HG03432 (cell line): Measurements from ENCODE around the gene GRPEL1.

Experiments
- ATAC-seq: cut with Tn5 transposase; IDR thresholded peaks from one replicate; pipeline ENCODE4 v1.9.1; 2021; ENCODE audit warnings: mild to moderate bottlenecking, moderate library complexity; ENCODE audit not compliant: unreplicated experiment

Gene GRPEL1

DNA sequence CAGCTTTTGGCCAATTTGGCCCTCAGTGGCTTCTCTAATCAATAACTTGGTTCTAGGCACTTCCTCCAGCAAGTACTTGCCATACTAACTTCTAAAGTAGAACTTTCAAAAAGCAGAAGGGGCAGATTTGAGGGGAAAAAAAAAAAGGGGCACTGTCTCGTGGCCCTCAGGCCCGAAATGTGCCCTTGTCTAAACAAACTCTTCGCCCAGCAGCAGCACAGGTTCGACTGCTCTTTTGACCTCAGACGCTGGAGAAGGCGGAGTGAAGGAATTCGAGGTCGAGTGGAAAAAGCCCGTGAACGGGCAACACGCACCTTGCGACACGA is 775 bp downstream of the GRPEL1 start:
- ATAC-seq: no peak

GRCh38 chr4:7066493-7066892 is 1.4 kb downstream of the GRPEL1 start:
- ATAC-seq: no peak

DNA sequence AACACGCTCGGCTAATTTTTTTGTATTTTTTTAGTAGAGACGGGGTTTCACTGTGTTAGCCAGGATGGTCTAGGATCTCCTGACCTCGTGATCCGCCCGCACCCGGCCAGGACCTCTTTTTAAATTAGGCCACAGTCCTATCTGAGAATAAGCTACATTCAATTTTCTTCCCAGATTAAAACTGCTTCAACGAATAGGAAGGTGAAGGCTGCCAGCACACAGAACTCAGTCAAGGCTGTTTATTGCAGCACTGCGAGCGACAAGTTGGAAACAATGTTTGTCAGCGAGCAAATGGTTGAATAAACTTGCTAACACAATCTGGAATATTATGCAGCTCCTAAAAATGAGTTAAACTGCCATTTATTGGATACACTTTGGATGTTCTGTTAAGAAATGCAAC is 1.9 kb downstream of the GRPEL1 start:
- no peak for ATAC-seq

DNA sequence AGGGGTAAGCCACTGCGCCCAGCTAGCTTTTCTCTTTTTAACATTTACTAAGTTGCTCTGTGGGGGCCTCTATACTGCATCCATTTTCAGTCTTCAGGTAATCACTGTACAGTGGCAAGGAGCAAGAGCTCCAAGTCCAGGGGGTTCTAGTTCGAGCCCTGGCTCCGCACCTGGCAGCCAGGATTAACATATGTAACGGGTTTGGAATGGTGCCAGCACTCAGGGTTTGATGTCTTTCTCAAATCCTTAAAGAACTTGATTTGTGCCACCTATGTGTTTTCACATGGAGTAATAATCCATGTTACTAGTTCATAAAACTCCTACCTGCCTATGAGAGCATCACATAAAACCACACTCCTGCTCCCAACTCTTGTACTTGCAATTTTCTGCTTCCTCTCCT is 4.5 kb downstream of the GRPEL1 start:
- no peak for ATAC-seq

DNA sequence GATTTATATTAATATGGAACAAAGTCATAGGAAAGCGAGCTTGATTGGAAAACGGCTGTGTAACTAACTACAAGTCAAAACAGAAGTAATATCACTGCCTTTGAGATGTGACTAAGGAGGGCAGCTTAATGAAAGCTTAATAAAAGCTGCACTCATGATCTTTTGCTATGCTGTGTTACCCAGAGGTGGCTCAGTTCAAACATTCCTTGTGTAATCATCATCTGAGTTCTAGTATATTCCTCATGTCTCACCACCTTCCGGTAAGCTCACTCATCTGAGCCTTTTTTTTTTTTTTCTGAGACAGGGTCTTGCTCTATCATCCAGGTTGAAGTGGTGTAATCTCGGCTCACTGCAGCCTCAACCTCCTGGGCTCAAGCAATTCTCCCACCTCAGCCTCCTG is 5.0 kb downstream of the GRPEL1 start:
- ATAC-seq: no peak

- no peak for ATAC-seq
These were observed 6.0 kb downstream of the GRPEL1 start for GRCh38 chr4:7061815-7062214.

DNA sequence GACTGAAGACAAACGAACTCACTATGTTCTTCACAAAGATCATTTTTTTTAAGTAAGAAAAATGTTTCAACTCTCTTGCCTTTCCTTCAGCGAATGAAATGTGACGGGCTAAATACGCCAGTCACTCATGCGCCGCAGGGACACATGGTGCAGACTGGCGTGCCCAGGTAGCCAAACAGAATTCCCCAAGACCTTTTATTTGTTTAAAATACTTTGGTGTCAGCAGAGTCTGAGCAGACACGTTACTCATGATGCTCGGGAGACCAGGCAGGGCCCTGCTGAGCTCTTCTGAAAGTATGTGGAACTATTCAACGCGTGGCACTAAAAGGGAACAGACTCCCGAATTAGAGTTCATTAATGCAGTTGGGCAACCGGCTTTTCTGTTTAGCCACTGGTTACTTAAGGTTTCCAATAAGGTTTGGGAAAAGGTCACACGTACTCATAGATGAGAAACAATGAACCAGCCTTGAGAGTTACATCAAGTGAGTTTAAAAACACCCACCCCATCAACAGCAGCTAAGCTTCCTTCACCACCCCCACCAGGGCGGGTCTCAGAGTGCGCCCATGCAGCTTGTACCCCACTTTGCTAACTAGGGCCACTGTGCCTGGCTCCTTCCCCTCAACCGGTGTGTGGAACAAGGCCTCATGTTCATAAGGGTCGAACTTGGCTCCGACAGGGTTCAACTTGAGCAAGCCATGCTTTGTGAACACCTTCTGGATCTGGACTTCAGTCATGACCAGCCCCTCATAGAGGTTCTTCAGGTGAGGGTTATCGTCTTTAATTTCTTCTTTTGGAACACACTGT is 7.3 kb downstream of the GRPEL1 start:
- no peak for ATAC-seq

- ATAC-seq: no peak
These were observed 8.2 kb downstream of the GRPEL1 start for GRCh38 chr4:7059662-7060061.

GRCh38 chr4:7058792-7059191 is 9.1 kb downstream of the GRPEL1 start:
- ATAC-seq: peak; percentile 16

DNA sequence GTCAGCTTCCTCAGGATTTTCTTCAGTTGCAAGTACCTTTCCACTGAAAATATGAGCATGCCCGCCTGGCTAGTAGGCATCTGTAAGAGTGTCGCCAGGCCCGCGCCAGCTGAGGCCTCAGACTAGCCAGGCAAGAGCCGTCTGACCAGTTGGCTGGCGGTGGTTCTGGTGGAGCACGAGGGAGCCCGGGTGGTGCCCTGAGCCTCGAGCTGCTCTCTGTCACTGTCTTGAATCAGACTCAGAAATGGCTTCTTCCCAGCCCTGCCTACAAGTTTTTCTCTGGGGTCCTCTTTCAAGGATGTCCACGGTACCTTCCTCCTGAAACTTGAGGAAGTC is 11.9 kb downstream of the GRPEL1 start:
- ATAC-seq: no peak

DNA sequence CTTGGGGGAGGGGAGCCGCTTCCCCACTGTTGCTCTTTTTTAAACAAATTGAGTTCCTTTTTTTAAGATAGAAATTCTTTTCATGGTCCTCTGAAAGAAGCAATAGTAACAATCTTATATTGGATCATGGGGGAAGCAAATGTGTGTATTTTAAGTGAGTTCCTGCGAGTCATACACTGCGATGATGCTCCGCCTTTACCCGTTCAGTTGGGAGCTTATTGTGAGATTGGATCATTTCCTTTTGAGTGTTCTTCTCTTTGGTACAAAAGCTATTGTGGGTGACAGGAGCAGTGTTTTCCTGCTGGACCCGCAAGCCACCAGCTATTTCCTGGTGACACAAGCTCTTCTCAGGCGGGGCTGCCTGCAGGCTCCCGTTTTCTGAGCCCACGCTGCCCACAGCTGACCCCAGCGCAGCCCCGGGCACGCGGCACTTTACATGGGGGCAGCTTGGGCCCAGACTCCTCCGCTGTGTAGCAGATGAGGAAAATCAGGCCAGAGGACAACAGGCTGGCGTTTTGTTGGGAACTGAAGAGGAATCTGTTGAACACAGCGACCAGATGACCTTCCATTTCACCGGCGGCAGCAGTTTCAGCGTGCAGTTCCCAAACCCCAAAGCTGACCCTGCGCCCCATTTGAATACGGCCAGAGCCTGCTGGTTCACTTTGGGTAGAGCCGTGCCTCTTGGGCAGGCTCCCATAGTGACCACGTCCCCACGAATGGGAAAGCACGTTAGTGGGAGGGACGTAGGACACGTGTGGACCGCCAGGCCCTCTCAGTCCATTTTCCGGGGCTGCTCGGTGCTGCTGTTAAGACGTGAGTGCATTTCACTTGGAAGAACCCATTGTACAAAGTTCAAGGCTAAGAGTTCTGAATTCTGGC is 12.5 kb downstream of the GRPEL1 start:
- ATAC-seq: no peak

DNA sequence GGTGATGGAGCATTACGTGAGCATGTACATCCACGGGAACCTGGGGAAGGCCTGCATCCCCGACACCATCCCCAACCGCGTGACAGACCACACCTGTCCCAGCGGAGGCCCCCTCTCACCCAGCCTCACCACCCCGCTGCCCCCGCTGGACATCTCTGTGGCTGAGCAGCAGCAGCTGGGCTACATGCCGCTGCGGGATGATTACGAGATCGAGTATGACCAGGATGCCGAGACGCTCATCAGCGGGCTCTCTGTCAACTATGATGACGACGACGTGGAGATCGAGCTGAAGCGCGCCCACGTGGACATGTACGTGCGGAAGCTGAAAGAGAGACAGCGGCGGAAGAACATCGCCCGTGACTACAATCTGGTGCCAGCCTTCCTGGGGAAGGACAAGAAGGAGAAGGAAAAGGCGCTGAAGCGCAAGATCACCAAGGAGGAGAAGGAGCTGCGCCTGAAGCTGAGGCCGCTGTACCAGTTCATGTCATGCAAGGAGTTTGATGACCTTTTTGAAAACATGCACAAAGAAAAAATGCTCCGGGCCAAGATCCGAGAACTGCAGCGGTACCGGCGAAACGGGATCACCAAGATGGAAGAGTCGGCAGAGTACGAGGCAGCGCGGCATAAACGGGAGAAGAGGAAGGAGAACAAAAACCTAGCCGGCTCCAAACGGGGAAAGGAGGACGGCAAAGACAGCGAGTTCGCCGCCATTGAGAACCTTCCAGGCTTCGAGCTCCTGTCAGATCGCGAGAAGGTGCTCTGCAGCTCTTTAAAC is 13.6 kb downstream of the GRPEL1 start:
- no peak for ATAC-seq

- no peak for ATAC-seq
These were observed 14.7 kb downstream of the GRPEL1 start for GRCh38 chr4:7052923-7053715.

DNA sequence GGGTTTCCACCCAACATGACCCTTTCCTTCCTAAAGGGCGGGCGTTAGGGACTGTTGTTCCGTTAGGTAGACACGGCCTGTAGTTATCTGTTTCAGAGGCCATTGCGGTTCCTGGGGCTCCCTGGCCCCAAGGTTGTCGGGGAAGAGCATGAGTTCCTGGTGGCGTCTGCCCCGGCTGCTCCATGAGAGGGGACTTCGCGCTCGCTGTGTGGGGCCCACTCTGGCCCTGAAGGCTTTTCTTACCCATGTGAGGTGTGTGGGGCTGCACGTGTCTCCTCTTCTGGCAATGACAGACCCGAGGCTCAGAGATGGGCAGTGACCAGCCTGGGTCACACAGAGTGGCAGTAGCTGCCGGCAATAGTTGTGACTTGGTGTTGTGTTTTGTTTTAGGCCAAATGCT is 15.6 kb downstream of the GRPEL1 start:
- no peak for ATAC-seq

DNA sequence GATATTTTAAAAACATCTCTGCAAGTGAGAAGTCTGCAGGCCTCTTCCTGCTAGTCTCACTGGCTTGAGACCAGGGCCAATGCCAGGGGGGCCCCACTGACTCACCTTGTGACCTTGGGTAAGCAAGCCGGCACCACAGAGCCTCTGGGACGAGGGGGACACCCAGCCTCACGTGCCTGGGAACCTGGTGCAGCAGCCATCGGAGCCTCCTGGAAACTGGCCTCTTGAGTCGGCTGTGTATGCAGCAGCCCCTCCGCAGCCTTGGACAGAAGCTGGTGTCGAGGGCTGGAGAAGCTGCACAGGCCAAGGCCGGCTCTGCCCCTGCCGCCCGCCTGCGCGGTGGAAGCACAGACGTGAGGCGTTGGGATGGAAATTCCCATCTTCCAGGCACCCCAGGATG is 16.0 kb downstream of the GRPEL1 start:
- no peak for ATAC-seq

DNA sequence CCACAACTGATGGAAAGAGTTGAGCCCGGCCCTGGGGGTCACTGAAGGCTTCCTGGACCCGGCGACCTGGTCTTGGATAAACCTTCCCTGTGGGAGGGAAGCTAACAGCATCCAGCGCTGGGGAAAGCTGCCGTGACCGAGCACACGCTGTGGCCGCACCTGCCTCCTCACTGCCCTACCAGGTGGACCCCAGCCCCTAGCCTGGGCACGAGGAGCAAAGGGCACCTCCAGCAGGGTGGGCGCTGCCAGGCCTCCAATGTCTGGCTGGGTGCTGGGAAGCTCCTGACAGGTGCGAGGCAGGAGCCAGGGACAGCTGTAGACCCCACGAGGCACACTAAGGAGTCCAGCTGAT is 16.7 kb downstream of the GRPEL1 start:
- no peak for ATAC-seq

DNA sequence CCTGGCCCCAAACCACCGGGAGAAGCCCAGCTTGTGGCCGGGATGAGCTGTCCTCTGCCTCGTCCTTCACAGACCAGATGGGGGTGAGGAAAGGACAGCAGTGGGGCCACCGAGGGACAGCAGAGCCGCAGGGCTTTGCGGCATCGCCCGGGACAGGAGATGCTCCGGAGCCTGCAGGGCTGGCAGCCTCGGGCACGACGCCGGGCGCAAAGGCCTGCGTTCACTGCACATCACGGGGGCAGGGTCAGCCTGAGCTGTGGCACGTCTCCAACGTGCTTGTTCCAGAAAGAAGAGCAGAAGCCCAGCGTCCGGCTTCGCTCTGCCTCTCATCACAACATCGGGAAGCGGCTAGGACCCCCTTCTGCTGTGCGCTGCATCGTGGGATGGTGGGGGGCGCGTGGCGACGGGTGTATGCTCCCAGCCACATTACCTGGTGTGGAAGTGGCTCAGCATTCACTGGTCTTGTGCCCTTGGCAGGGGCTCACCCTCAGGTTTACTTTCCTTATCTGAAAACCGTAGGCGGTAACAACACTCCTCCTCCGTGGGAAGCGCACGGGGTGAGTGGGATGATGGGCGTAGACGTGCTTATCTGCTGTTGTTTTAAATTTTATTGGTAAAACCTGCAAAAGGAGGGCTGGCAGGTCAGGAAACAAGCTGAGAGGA is 17.3 kb downstream of the GRPEL1 start:
- no peak for ATAC-seq

DNA sequence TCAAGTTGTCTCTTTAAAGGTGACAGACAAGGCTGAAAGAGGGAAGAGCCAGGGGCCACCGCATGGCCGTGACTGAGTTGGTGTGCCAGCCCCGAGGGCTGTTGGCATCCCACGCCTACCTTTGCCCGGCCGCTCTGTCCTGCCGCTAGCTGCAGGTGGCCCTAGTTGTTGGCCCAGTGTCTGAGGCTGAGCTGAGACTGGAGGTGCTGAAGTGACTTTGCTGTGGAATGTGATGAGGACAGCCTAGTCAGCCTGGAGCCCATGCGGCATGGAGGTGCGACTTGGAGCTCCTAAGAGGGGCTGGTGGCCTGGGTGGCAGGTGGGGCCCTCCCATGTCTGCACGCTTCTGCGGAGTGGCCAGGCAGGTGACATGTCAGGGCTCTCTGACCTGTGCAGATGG is 18.1 kb downstream of the GRPEL1 start:
- ATAC-seq: no peak

DNA sequence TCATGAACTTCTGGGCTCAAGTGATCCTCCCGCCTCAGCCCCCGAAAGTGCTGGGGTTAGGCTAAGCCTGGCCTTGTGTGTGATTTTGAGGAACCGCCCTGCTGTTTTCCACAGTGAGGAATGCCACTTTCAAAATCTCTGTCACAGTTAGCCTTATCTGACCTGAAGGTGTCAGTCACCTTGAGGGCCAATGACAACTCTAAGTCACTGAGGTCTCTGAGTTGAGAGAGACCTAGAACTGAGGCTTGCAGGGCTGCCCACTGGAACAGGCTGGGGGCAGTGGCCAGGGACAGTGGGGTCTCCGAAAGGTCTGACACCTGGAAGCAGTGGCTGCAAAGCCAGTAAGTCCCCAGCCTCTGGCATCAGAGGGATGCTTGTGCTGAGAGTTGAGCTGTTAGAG is 18.6 kb downstream of the GRPEL1 start:
- no peak for ATAC-seq

GRCh38 chr4:7048642-7049041 is 19.2 kb downstream of the GRPEL1 start:
- no peak for ATAC-seq

- no peak for ATAC-seq
These were observed 20.9 kb downstream of the GRPEL1 start for GRCh38 chr4:7046971-7047370.
